GM15510 (cell line): Measurements from ENCODE around the gene PDHB.

ENCODE experiments used
- POLR2A ChIP-seq: IDR thresholded peaks from 3 replicates; pipeline ENCODE4 v1.6.1; 2011; ENCODE audit warnings: borderline replicate concordance; ENCODE audit not compliant: insufficient read length; ENCODE audit errors: extremely low read depth

Gene PDHB

DNA sequence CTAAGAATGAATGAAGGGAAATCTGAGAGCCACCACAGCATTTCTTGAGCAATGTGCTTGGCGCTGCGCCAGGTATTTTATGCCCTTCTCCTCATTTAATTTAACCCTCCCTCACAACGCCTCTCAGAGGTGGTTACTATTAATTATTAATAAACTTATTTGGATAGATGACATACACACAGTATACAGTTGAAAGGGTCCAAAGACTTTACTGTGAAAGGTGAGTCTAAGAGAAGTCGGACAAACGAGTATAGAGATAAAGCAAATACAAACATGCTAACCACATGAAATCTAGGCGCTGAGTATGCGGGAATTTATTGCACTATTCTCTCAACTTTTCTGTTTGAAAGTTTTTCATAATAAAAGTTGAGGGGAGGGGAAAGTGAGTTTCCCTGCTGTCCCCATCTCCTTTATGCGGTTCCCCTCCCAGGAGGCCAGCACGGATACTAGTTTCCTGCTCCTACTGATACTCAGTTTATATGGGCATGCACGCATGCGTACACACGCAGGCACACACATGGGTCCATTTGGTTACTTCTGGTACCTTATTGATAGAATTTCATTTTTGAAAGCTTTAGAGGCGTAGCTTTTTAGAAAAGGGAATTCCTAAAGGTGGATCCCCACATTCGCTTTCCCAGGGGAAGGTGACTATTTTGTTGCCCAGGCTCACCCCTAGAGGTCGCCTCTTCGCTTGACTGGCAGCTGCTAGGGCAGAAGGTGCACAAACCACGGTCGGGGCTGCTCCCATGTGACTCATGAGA lies 29.7 kb upstream of the PDHB start:
- TF ChIP-seq POLR2A, result no peak

GRCh38 chr3:58462829-58463180 lies 29.2 kb upstream of the PDHB start:
- TF ChIP-seq POLR2A, result no peak

GRCh38 chr3:58459160-58459559 lies 25.5 kb upstream of the PDHB start:
- TF ChIP-seq POLR2A, result no peak

DNA sequence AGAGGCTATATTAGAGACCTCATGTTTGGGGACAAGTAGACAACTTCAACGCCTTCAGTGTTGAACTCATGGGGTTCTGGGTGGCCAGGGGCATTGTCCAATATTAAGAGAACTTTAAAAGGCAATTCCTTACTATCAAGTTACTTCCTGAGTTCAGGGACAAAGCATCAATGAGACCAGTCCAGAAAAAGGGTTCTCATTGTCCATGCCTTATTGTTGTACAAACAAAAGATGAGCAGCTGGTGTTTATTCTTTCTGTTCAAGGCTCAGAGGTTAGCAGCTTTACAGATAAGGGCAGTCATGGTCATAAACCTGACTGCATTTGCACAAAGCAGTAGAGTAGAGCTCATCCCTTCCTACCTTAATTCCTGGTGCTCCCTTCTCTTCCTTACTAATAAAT lies 18.5 kb upstream of the PDHB start:
- no peak for TF ChIP-seq POLR2A

- no peak for TF ChIP-seq POLR2A
Measured at GRCh38 chr3:58441514-58442450, 8.2 kb upstream of the PDHB start.

GRCh38 chr3:58434990-58435389 lies 1.4 kb upstream of the PDHB start:
- TF ChIP-seq POLR2A, result no peak

DNA sequence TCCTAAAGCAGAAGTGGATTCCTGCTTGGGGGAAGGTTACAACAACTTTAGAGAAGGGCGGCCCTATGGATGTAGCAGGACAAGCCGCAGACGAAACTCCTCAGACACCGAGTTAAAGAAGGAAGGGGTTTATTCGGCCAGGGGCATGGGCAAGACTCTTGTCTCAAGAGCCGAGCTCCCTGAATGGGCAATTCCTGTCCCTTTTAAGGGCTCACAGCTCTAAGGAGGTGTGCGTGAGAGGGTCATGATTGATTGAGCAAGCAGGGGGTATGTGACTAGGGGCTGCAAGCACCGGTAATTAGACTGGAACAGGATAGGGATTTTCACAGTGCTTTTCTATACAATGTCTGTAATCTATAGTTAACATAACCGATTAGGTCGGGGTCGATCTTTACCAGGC lies 879 bp upstream of the PDHB start:
- TF ChIP-seq POLR2A, result no peak

- no peak for TF ChIP-seq POLR2A
Measured at GRCh38 chr3:58434168-58434504, 504 bp upstream of the PDHB start.

- no peak for TF ChIP-seq POLR2A
Measured at GRCh38 chr3:58432905-58433304, 727 bp downstream of the PDHB start.

DNA sequence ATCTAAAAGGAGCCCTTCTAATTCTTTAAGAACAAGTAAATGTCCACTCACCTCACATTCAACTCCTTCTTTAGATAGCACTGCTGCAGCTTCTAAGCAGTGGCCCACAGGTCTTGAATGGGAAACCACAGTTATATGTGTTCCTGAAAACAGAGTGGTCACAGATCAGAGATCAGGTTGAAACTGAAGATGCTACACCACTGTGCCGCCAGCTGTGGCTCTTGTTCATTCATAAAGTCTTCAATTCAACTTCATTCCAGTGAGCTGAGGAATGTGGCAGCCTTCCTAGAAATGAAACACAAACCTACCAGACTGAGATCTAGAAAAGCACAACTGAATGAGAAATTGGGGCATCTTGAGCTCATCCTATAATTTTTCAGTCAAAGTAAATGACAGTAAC lies 4.0 kb downstream of the PDHB start:
- TF ChIP-seq POLR2A, result no peak

GRCh38 chr3:58427661-58428361 lies 5.8 kb downstream of the PDHB start:
- TF ChIP-seq POLR2A, result no peak

DNA sequence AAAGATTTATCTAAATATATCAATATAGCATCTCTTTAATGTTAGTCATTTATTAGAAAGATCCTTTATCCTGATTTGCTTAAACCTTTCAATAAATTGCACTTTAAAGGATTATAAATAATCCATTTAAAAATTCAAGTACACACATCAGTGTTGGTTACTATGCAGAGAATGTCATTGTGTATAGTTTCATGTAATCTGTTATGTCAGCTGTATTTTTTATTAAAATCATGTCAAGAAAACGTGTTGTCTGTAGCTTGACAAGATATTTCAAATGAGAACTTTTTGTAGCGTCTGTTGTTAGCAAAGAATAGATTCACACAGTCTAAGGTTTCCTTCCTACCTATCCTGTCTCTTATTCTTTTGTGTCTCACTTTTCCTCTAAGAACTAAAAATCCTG lies 7.8 kb downstream of the PDHB start:
- no peak for TF ChIP-seq POLR2A

DNA sequence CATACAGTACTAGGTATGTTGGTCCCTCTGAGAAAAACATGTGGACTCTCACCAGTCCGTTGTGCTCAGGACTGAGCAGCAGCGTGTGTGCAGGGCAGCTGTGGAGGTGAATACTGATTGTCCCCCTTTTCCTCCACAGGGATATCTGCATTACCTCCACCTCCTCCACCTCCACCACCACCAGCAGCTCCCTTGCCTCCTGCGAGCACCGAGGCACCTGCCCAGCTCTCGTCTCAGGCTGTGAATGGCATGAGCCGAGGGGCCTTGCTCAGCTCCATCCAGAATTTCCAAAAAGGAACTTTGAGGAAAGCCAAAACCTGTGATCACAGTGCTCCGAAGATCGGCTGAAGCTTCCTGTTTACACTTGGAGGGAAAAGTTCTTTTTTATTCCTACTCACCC lies 9.0 kb downstream of the PDHB start:
- TF ChIP-seq POLR2A, result no peak

DNA sequence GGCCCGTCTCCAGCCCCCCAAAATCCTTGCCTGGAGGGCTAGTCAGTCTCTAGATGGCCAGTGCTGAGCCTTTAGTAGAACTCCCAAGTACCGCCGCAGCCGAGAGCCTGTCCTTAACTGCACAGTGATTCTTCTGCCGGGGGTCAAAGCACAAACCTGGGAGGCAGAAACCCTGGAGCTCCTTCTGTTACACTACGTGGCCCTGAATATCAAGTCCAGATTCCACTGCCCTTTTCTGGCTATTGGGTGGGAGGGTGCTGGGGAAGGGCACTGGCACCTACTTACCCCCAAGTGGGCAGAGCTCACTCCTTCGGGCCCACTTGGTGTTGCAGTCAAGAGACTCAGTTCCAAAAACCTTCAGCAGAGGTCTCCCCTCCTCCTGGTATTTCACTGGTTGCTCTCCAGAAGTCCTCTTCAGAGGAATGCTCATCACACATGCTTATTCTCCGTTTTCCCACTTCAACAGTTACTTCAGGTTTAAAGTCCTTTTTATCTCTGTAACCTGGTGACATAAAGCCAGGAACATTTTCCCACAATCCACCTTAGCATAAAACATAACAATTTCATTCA lies 10.8 kb downstream of the PDHB start:
- TF ChIP-seq POLR2A, result no peak

GRCh38 chr3:58421004-58421403 lies 12.6 kb downstream of the PDHB start:
- TF ChIP-seq POLR2A, result no peak
